GM21737 (cell line): ENCODE data around the gene ZFYVE28.
"Not testable (repeated sequence)": the region's sequence is repeated elsewhere in the genome, so short reads cannot be mapped to it uniquely, and the experiment has no call there.

Experiments used
- ATAC-seq: cut with Tn5 transposase; IDR thresholded peaks from one replicate; pipeline ENCODE4 v1.9.1; 2021; ENCODE audit warnings: mild to moderate bottlenecking, moderate library complexity; ENCODE audit not compliant: unreplicated experiment

The ZFYVE28 gene

GRCh38 chr4:2417765-2418649, at the start of gene ZFYVE28:
ZFYVE28 (minus strand) TSS chr4:2418645; CDS start chr4:2418323, 322 bp downstream.
- ATAC-seq: no peak

- ATAC-seq: not testable (repeated sequence)
Observed at GRCh38 chr4:2465544-2465943, 47.1 kb upstream of the ZFYVE28 start.

- no peak for ATAC-seq
Observed at GRCh38 chr4:2465032-2465431, 46.6 kb upstream of the ZFYVE28 start.

GRCh38 chr4:2462992-2463762, 44.7 kb upstream of the ZFYVE28 start:
- no peak for ATAC-seq

GRCh38 chr4:2462218-2462991, 44.0 kb upstream of the ZFYVE28 start:
- peak; percentile 59 for ATAC-seq

GRCh38 chr4:2461246-2461960, 43.0 kb upstream of the ZFYVE28 start:
- no peak for ATAC-seq

- ATAC-seq: no peak
Observed at GRCh38 chr4:2459589-2460349, 41.3 kb upstream of the ZFYVE28 start.

GRCh38 chr4:2458546-2459491, 40.4 kb upstream of the ZFYVE28 start:
- ATAC-seq: no peak

GRCh38 chr4:2457481-2458295, 39.2 kb upstream of the ZFYVE28 start:
- no peak for ATAC-seq

- ATAC-seq: no peak
Observed at GRCh38 chr4:2451821-2452785, 33.7 kb upstream of the ZFYVE28 start.

GRCh38 chr4:2451036-2451520, 32.6 kb upstream of the ZFYVE28 start:
- no peak for ATAC-seq

- no peak for ATAC-seq
Observed at GRCh38 chr4:2450394-2451035, 32.1 kb upstream of the ZFYVE28 start.

GRCh38 chr4:2449511-2450392, 31.3 kb upstream of the ZFYVE28 start:
- no peak for ATAC-seq

GRCh38 chr4:2449051-2449450, 30.6 kb upstream of the ZFYVE28 start:
- ATAC-seq: no peak

GRCh38 chr4:2448589-2448988, 30.1 kb upstream of the ZFYVE28 start:
- ATAC-seq: no peak
